Heart left ventricle (tissue), 16 donors: Measurements from ENCODE around the gene OPCML. TPM values are rescaled to one million over a fixed set of nuclear protein-coding genes. Genes with fewer than 3 reads are reported as not detected.

ENCODE experiments used
- ATAC-seq, 4 donors: fragments of 200-7000 bp; cut with Tn5 transposase; one replicate each; pipeline ENCODE4 v1.9.1; 2020 to 2022; ENCODE audit warnings: moderate library complexity in 4 of 4, mild to moderate bottlenecking in 3 of 4, moderate number of reproducible peaks in 1 of 4
- DNase-seq, 5 donors: peaks; one replicate each; pipeline ENCODE4 v3.0.0-alpha.2; 2020
- H3K27ac ChIP-seq, 12 donors: fragments of 200-600 bp; sonication (generic) in 4 of 12; one replicate each; pipeline versions ENCODE4 v1.5.0 to v1.8.0; 2016 to 2022; ENCODE audit warnings: mild to moderate bottlenecking in 2 of 12
- H3K27me3 ChIP-seq, 9 donors: fragments of 200-600 bp; sonication (generic) in 2 of 9; one replicate each; pipeline versions ENCODE4 v1.5.1 to v1.8.0; 2016 to 2022; ENCODE audit warnings: mild to moderate bottlenecking in 3 of 9
- H3K36me3 ChIP-seq, 9 donors: fragments of 200-600 bp; sonication (generic) in 2 of 9; one replicate each; pipeline versions ENCODE4 v1.5.0 to v1.8.0; 2018 to 2022; ENCODE audit warnings: mild to moderate bottlenecking in 2 of 9
- H3K4me1 ChIP-seq, 12 donors: fragments of 200-600 bp; sonication (generic) in 4 of 12; one replicate each; pipeline versions ENCODE4 v1.5.0 to v1.8.0; 2016 to 2022; ENCODE audit warnings: mild to moderate bottlenecking in 3 of 12
- H3K4me3 ChIP-seq, 12 donors: fragments of 200-600 bp; sonication (generic) in 4 of 12; one replicate each; pipeline versions ENCODE4 v1.5.0 to v1.8.0; 2017 to 2022; ENCODE audit warnings: mild to moderate bottlenecking in 9 of 12, moderate library complexity in 4 of 12
- H3K9me3 ChIP-seq, 12 donors: fragments of 200-600 bp; sonication (generic) in 4 of 12; one replicate each; pipeline versions ENCODE4 v1.5.0 to v1.8.0; 2016 to 2022; ENCODE audit warnings: mild to moderate bottlenecking in 1 of 12
- CTCF ChIP-seq, 12 donors: fragments of 200-600 bp; sonication (generic) in 4 of 12; IDR thresholded peaks; one replicate each; pipeline versions ENCODE4 v1.5.0 to v1.8.0; 2018 to 2022; ENCODE audit warnings: antibody characterized with exemption in 12 of 12, mild to moderate bottlenecking in 5 of 12
- POLR2A ChIP-seq, 2 donors: fragments of 450-650 bp; IDR thresholded peaks; one replicate each; pipeline ENCODE4 v1.6.1; 2017; ENCODE audit warnings: antibody characterized with exemption in 2 of 2, mild to moderate bottlenecking in 2 of 2, moderate library complexity in 2 of 2
- WGBS, 4 donors: extraction: QIAGEN DNeasy Blood & Tissue Kit in 2 of 4; methylation state at CpG; one replicate each; pipeline versions ENCODE4 v1.1.5 to v1.1.7; 2013 to 2018; 5-methylcytosine and 5-hydroxymethylcytosine counted together
- intact Hi-C, 10 donors: fragments of 100-400 bp; cut with DNase I; formaldehyde crosslinking; loops; one replicate each; pipeline versions ENCODE4 v1.11.1 to v1.14.2; 2022
- polyA plus RNA-seq, 2 donors: library from polyadenylated mRNA; stranded (reverse); fragments of 200-250 nt; gene quantifications; one replicate each; pipeline ENCODE4 v1.2.3, GENCODE V29; 2013
- total RNA-seq, 9 donors: library from RNA; depleted of rRNA in 2 of 9; stranded (reverse); fragments of >200 nt in 2 of 9; fragmentation: NEBNext Ultra II Directional in 3 of 9; extraction: Animal tissue kit (Norgen Biotek cat#: 25700) in 3 of 9; gene quantifications; one replicate each; pipeline versions ENCODE4 v1.1.0 to v1.2.4, GENCODE V29; 2016 to 2023
- donor health status: ischemic (EF 13 %, LVEDD 7.1; RV severe dilation, severe dysfunction).
- donor health status: healthy with polysubstance abuse.
- donor health status: DM: no; HTN: yes; CAD: no.
- donor health status: DM: no; HTN: no; CAD: no.
- donor health status: ischemic (EF 25% LVEDD 6.9; RV normal size, moderate dysfunction).
- donor health status: ischemic (EF 25% LVEDD 5.7; RV mildly dilated, moderate dysfunction).
- donor health status: healthy.
- donor health status: DM: yes; HTN: yes; CAD: no.
- donor health status: ischemic (EF 35%, LVEDD 5.7; RV mildly dilated, moderate dysfunction).
- donor health status: nonischemic (EF 11% LVEDD 7.7; RV severe dilation, severe dysfunction).
- donor health status: DM: yes; HTN: yes; CAD: no.
- donor health status: PGD.
- donor health status: ischemic (EF 29% LVEDD 5.4; RV normal size, mild dysfunction).
- donor health status: nonischemic (EF 23%, LVEDD 6.1; RV moderate dilation, normal function).

Gene OPCML
- total and polyA plus RNA-seq, 11 donors = 0.04 to 1.3 (median 0.23) TPM; not detected in 3

DNA sequence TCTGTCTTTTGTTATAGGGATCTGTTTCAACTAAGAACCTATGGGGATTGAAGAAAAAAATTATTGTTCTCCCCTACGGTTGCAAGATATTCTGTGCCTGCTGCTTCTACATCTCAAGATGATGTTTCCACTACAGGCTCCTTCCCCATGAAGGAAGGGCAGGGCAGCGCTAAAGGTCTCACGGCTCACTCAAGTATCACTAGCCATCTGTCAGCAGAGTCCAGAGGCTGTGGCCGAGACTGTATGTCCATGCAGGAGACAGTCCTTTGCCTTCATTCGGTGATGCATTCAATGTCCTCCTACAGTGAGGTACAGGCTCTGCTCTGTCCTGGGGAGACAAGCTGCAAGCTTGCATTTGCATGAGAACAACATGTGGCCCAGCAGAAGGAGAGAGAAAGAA is 518.0 kb downstream of the OPCML start:
- TF ChIP-seq POLR2A (IDR thresholded peaks at IDR 0.05) = no peak
- no peak for TF ChIP-seq CTCF (IDR thresholded peaks at IDR 0.05)
- 83 to 86% (median 84%) methylated on average over 5 of the region's 5 CpGs for WGBS, 4 donors
- Histone ChIP-seq H3K27me3 (peaks cover 0 to 6% (median 0%) of the 10 kb centered on the region in 9 donors), H3K36me3 (no peaks in the 10 kb centered on the region), H3K9me3 (no peaks in the 10 kb centered on the region), H3K4me1 (no peaks in the 10 kb centered on the region), H3K4me3 (no peak overlapping the region), H3K27ac (no peak overlapping the region)
- ATAC-seq = no peak
- intact Hi-C loops = no loop called here
- DNase-seq = no peak

GRCh38 chr11:133012803-133013202 is 519.5 kb downstream of the OPCML start:
- ATAC-seq (no peak), DNase-seq (no peak)
- TF ChIP-seq CTCF (IDR thresholded peaks at IDR 0.05) (no peak), POLR2A (IDR thresholded peaks at IDR 0.05) (no peak)
- H3K4me1 ChIP-seq = no peaks in the 10 kb centered on the region
- H3K4me3 ChIP-seq = no peak overlapping the region
- peaks cover 0 to 4% (median 0%) of the 10 kb centered on the region in 9 donors for H3K27me3 ChIP-seq
- no peak overlapping the region for H3K27ac ChIP-seq
- no peaks in the 10 kb centered on the region for H3K9me3 ChIP-seq
- H3K36me3 ChIP-seq = no peaks in the 10 kb centered on the region
- intact Hi-C loops = no loop called here
- 92 to 98% (median 95%) methylated on average over 4 of the region's 4 CpGs for WGBS, 4 donors

GRCh38 chr11:133011604-133012003 is 520.7 kb downstream of the OPCML start:
- 30 to 42% (median 35%) methylated on average over 2 of the region's 2 CpGs for WGBS, 4 donors
- peak in 1 of 4 donors; percentile 48 for ATAC-seq

DNA sequence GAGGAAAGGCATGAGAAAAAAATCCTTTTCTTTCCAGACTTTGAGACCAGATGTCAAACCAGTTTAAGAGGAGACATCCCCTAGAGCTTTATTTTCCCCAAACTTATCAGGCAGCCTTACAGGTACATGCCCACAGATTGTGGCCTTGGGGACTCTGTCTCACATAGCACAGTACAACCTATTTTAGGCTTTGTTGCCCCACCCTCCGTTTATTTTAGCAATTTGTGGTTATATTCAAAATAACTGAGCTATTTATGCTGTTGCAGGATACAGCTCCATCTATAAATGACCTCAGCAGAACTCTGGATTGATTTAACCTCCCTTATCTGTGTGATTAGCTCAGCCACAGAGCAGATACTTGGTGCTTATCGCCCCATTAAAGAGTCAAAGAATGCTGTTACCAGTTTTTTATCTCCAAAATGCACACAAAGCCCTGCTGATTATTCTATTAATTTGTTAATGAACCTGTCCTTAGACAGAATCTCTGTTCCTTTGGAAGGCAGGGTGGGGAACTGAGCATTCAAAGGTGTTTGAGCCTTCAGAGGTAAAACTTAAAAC is 525.2 kb downstream of the OPCML start:
- peaks cover 0 to 4% (median 0%) of the 10 kb centered on the region in 9 donors for H3K27me3 ChIP-seq

More at GRCh38 chr11:133011604-133012003, 520.7 kb downstream of the OPCML start:
- Histone ChIP-seq H3K36me3 (no peaks in the 10 kb centered on the region), H3K9me3 (no peaks in the 10 kb centered on the region), H3K27ac (no peak overlapping the region), H3K4me1 (no peaks in the 10 kb centered on the region), H3K4me3 (no peak overlapping the region), H3K27me3 (peaks cover 0 to 4% (median 0%) of the 10 kb centered on the region in 9 donors)
- no peak for DNase-seq
- intact Hi-C loops = no loop called here
- TF ChIP-seq CTCF (IDR thresholded peaks at IDR 0.05) (no peak), POLR2A (IDR thresholded peaks at IDR 0.05) (no peak)

More for the DNA sequence above, 525.2 kb downstream of the OPCML start:
- TF ChIP-seq POLR2A (IDR thresholded peaks at IDR 0.05) = no peak
- no peak for TF ChIP-seq CTCF (IDR thresholded peaks at IDR 0.05)
- Histone ChIP-seq H3K4me1 (no peaks in the 10 kb centered on the region), H3K9me3 (peaks cover 0 to 5% (median 0%) of the 10 kb centered on the region in 12 donors), H3K36me3 (no peaks in the 10 kb centered on the region), H3K4me3 (no peak overlapping the region), H3K27ac (no peak overlapping the region)
- WGBS, 4 donors = 16 to 24% (median 22%) methylated on average over 2 of the region's 2 CpGs
- DNase-seq = no peak
- ATAC-seq = no peak
- intact Hi-C loops = no loop called here
